ENCODE results near the gene GALNT9.

GRCh38 chr12:132188451-132188901 lies 140.9 kb downstream of the GALNT9 start:
- TF ChIP-seq CTCF (IDR thresholded peaks at IDR 0.05) = no peak
- TF ChIP-seq POLR2A (IDR thresholded peaks at IDR 0.05; ENCODE audit: low read length) = no peak

All from A549 (cell line).